ENCODE results near the gene TUSC2. TPM values are rescaled to one million over a fixed set of nuclear protein-coding genes. Genes with fewer than 3 reads are reported as not detected.
A peak's percentile ranks its signal among the peaks of the same experiment; 100 is the strongest.

TUSC2 gene
- total and polyA plus RNA-seq, 9 of the 15 experiments (the other 6 are each of a cell fraction or from before 2014, with no cell fraction given) = 2.8 to 67.5 (median 25.8) TPM

- peak in 1 of 2 experiments; percentile 61; a peak in 2 of 4 replicates for TF ChIP-seq MAZ (CRISPR knock-in tag; conservative IDR thresholded peaks at IDR 0.05 in 1 of 2, IDR thresholded peaks at IDR 0.05 in 1 of 2)
- peak; percentile 75 for TF ChIP-seq JUND (IDR thresholded peaks at IDR 0.05; ENCODE audit: borderline replicate concordance, low read depth, low read length)
- peak; percentile 9; the same call in 1 of the 3 replicates for TF ChIP-seq JUND (tag; IDR thresholded peaks at IDR 0.05; ENCODE audit: borderline replicate concordance, low read depth, low read length)
- TF ChIP-seq MAFF (IDR thresholded peaks at IDR 0.05; ENCODE audit: low read length) = no peak
- peak; percentile 21; the same call in 1 of the 2 replicates for TF ChIP-seq POLR2AphosphoS2 (IDR thresholded peaks at IDR 0.05; ENCODE audit: low read length)
- TF ChIP-seq, protein P1, sequence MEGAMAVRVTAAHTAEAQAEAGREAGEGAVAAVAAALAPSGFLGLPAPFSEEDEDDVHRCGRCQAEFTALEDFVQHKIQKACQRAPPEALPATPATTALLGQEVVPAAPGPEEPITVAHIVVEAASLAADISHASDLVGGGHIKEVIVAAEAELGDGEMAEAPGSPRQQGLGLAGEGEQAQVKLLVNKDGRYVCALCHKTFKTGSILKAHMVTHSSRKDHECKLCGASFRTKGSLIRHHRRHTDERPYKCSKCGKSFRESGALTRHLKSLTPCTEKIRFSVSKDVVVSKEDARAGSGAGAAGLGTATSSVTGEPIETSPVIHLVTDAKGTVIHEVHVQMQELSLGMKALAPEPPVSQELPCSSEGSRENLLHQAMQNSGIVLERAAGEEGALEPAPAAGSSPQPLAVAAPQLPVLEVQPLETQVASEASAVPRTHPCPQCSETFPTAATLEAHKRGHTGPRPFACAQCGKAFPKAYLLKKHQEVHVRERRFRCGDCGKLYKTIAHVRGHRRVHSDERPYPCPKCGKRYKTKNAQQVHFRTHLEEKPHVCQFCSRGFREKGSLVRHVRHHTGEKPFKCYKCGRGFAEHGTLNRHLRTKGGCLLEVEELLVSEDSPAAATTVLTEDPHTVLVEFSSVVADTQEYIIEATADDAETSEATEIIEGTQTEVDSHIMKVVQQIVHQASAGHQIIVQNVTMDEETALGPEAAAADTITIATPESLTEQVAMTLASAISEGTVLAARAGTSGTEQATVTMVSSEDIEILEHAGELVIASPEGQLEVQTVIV (CRISPR knock-in tag; IDR thresholded peaks at IDR 0.05; ENCODE audit: borderline replicate concordance) = no peak
- no peak for TF ChIP-seq ATF1 (CRISPR knock-in tag; IDR thresholded peaks at IDR 0.05)
- peak; percentile 76 for TF ChIP-seq ATF1 (tag; IDR thresholded peaks at IDR 0.05)
- TF ChIP-seq SREBF1 (IDR thresholded peaks at IDR 0.05; ENCODE audit: borderline replicate concordance, low read depth, low read length) = 0 out of 2 replicates have a peak, but pooled peaks have one; percentile 59
- no peak for TF ChIP-seq ZNF12 (CRISPR knock-in tag; IDR thresholded peaks at IDR 0.05)
- 0 out of 2 replicates have a peak, but pooled peaks have one; percentile 6 for TF ChIP-seq POLR2AphosphoS5 (IDR thresholded peaks at IDR 0.05; ENCODE audit: control insufficient read depth, insufficient read depth, low read depth, low read length)
- peak; percentile 61 for TF ChIP-seq MEIS2 (IDR thresholded peaks at IDR 0.05; ENCODE audit: partially characterized antibody)
- TF ChIP-seq TARDBP (IDR thresholded peaks at IDR 0.05) = peak; percentile 75
- TF ChIP-seq HNRNPLL (IDR thresholded peaks at IDR 0.05; ENCODE audit: low read depth, low read length, poor library complexity, severe bottlenecking) = no peak
- TF ChIP-seq FOXO4 (CRISPR knock-in tag; IDR thresholded peaks at IDR 0.05) = no peak
- TF ChIP-seq SRF (CRISPR knock-in tag; IDR thresholded peaks at IDR 0.05) = peak in 1 of 2 experiments; percentile 81; a peak in 1 of 4 replicates
- TF ChIP-seq KLF1 (tag; IDR thresholded peaks at IDR 0.05) = peak; percentile 32; the same call in 1 of the 2 replicates
- no peak for TF ChIP-seq FOXJ2 (tag; IDR thresholded peaks at IDR 0.05)
- 0 out of 2 replicates have a peak, but pooled peaks have one; percentile 31 for TF ChIP-seq SP1 (CRISPR knock-in tag; IDR thresholded peaks at IDR 0.05)
- TF ChIP-seq SREBF2 (CRISPR knock-in tag; IDR thresholded peaks at IDR 0.05) = no peak
- TF ChIP-seq, protein P2, sequence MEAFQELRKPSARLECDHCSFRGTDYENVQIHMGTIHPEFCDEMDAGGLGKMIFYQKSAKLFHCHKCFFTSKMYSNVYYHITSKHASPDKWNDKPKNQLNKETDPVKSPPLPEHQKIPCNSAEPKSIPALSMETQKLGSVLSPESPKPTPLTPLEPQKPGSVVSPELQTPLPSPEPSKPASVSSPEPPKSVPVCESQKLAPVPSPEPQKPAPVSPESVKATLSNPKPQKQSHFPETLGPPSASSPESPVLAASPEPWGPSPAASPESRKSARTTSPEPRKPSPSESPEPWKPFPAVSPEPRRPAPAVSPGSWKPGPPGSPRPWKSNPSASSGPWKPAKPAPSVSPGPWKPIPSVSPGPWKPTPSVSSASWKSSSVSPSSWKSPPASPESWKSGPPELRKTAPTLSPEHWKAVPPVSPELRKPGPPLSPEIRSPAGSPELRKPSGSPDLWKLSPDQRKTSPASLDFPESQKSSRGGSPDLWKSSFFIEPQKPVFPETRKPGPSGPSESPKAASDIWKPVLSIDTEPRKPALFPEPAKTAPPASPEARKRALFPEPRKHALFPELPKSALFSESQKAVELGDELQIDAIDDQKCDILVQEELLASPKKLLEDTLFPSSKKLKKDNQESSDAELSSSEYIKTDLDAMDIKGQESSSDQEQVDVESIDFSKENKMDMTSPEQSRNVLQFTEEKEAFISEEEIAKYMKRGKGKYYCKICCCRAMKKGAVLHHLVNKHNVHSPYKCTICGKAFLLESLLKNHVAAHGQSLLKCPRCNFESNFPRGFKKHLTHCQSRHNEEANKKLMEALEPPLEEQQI (IDR thresholded peaks at IDR 0.05) = no peak
- TF ChIP-seq E2F3 (CRISPR knock-in tag; IDR thresholded peaks at IDR 0.05) = no peak
- peak; percentile 32 for TF ChIP-seq TBP (optimal IDR thresholded peaks at IDR 0.05; ENCODE audit: low read depth, low read length)
Observed at GRCh38 chr3:50299638-50299928, 28.4 kb downstream of the TUSC2 start (continued).
